HG02970 (cell line): Measurements from ENCODE around the gene C17orf78.
"Not testable (repeated sequence)": the region's sequence is repeated elsewhere in the genome, so short reads cannot be mapped to it uniquely, and the experiment has no call there.

Experiments used
- ATAC-seq: cut with Tn5 transposase; IDR thresholded peaks from one replicate; pipeline ENCODE4 v1.9.1; 2021; ENCODE audit warnings: mild to moderate bottlenecking, moderate library complexity, moderate number of reproducible peaks; ENCODE audit not compliant: unreplicated experiment, low FRiP score

The C17orf78 gene

DNA sequence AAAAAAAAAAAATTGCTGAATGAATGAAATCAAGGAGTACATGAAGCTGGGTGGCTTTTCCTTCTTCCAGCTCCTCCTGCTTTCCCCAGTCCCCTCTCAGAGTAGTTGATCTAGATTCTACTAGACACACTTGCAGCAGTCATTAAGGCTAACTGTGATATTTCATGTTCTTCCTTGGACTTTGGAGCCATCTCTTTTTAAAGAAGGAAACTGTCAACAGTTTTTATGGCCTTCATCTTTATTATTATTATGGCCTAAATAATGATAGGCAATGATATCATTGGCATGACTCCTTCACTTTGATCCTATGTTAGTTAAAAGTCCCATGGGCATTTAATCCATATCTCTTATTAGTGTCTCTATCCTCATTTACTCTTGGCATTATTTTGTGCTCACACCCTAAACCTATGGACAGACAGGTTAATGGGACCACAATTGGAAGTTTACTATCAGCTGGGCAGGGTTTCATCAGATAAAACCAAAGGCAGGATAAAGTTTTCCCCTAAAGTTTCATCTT is 9.7 kb downstream of the C17orf78 start:
- ATAC-seq = no peak

DNA sequence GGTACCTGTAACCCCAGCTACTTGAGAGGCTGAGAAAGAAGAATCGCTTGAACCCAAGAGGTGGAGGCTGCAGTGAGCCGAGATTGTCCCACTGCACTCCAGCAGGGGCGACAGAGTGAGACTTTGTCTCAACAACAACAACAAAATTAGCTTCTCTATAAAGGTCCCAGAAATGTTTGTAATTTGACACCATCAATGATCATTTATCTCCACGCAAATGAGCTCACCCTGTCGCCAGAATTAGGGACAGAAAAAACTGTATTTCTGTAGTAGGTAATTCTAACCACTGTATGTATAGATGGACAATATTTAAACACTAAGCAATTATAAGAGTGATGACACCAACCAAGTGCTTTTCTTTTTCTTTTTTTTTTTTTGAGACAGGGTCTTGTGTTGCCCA is 10.7 kb downstream of the C17orf78 start:
- no peak for ATAC-seq

- ATAC-seq = no peak
These were observed 12.5 kb downstream of the C17orf78 start for GRCh38 chr17:37388266-37388665.

- ATAC-seq = no peak
These were observed 13.4 kb downstream of the C17orf78 start for GRCh38 chr17:37389160-37389559.

GRCh38 chr17:37391146-37391545 is 15.4 kb downstream of the C17orf78 start:
- ATAC-seq = no peak

- ATAC-seq = no peak
These were observed 16.3 kb downstream of the C17orf78 start for GRCh38 chr17:37392024-37392590.

DNA sequence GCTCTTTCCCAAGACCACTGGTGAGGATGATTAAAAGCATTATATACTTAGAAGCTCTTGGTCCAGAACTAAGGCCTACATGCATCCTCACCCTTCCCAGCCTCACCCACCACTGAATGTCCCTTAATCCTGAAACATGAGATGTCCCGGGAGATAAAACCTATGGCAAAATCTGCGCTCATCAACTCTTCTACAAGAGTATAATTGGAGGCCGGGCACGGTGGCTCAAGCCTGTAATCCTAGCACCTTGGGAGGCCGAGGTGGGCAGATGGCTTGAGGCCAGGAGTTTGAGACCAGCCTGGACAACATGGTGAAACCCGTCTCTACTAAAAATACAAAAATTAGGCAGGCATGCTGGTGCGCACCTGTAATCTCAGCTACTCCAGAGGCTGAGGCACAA is 17.6 kb downstream of the C17orf78 start:
- no peak for ATAC-seq

- no peak for ATAC-seq
These were observed 23.5 kb downstream of the C17orf78 start for GRCh38 chr17:37399265-37399803.

GRCh38 chr17:37400505-37400904 is 24.7 kb downstream of the C17orf78 start:
- no peak for ATAC-seq

DNA sequence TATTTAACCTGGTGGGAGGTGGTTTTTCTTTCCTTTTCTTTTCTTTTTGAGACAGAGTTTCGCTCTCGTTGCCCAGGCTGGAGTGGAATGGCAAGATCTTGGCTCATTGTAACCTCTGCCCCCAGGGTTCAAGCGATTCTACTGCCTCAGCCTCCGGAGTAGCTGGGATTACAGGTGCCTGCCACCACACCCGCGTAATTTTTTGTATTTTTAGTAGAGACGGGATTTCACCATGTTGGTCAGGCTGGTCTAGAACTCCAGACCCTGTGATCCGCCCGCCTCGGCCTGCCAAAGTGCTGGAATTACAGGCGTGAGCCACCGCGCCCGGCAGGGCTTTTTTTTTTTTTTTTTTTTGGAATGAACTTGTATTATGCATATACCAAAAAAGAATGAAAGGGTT is 29.7 kb downstream of the C17orf78 start:
- ATAC-seq = not testable (repeated sequence)

DNA sequence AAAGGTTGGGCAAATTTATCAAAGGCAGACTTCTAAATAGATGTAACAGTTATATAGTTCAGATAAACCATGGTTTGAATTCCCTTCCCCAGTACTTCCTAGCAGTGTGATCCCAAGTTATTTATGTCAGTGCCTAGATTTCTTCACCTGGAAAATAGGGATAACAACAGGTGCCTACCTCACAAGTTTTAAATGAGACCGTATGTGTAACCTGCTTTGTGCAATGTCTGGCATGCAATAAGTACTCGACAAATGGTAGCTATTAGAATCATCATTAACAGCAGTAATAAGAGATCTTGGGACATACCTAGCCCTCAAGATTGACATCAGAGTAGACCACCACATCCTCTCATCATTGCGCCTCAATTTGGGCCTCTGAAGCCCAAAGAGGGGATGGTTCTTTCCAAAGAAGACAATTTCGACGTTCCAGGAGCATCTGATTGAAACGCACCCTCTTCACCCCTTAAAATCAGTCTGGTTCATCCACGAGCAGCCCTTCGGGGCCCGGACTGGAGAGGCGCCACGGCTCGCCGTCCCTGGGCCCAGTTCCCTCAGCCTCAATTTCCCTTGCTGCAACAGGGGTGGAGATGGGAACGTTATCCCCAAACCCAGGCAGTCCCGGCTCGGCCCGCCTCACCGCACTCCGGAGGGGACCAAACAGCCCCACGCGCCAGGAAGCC is 30.3 kb downstream of the C17orf78 start:
- peak; percentile 42 for ATAC-seq

DNA sequence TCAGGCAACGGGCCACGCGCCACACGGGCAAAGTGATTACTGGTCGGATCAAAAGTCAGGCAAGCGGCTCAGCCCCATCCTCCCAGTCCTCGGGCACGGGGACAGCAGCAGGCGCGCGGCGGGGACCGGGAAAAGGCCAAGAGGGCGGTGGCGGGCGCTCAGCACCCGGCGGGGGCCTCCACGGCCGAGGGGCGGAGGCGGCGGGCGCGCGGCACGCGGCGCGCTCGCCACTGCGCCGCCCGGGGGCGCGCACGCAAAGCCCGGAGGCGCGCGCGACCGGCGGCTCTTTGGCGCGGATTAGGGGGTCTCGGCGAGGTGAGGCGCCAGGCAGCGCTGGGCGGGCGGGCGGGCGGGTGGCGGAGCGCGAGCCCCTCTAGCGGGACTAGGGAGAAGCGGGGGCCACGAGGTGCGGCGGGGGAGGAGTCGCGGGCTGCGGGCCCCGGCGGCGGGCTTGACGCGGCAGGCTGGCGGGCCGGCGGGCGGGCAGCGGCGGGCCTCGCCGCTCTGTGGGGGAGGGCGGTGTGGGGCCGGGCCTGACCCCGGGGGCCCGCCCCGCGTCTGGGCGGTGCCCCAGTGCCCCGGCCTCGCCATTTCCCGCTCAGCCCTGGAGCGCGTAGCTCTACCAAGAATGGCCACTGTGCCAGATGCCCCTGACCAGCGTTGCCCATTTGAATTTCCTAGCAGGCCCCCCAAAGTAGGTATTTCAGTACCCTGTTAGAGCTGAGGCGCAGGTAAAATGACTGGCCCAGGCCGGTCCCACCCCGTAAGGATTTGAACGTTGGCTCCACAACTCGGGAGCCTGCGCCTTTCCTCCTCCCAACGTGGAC is 31.1 kb downstream of the C17orf78 start, which contains the start of the genes ACACA and TADA2A:
Gene ACACA, minus strand, starts transcription at position 202 of the 827 bp plus-strand sequence. CDS start 537 bp downstream, outside the sequence.
Gene TADA2A, plus strand, starts transcription at position 252 of the 827 bp plus-strand sequence. CDS start 4,480 bp downstream, outside the sequence.
- ATAC-seq = peak; percentile 72

- not testable (repeated sequence) for ATAC-seq
These were observed 32.3 kb downstream of the C17orf78 start for GRCh38 chr17:37408145-37408479.

GRCh38 chr17:37410357-37410756 is 34.6 kb downstream of the C17orf78 start:
- no peak for ATAC-seq

DNA sequence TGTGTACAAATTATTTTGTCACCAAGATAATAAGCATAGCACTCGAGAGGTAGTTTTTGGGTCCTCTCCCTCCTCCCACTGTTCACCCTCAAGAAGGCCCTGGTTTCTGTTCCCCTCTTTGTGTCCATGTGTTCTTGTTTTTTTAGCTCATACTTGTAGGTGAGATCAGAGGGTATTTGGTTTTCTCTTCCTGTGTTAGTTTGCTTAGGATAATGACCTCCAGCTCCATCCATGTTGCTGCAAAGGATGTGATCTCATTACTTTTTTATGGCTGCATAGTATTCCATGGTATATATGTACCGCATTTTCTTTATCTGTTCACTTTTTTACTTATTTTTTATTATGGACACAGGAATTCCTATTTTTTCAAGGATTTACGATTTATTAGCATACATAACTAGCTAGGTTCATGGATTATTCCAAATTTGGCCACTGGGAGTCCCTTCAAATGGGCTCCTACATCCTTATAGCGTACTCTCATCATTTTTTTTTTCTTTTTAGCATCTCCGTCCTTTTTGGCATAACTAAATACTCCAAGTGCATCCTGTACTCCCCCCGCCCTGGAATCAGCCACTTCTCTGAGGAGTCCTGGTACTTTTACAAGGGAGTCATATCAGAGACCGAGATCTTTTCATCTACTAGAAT is 38.2 kb downstream of the C17orf78 start:
- ATAC-seq = no peak

- no peak for ATAC-seq
These were observed 42.1 kb downstream of the C17orf78 start for GRCh38 chr17:37417852-37418251.

DNA sequence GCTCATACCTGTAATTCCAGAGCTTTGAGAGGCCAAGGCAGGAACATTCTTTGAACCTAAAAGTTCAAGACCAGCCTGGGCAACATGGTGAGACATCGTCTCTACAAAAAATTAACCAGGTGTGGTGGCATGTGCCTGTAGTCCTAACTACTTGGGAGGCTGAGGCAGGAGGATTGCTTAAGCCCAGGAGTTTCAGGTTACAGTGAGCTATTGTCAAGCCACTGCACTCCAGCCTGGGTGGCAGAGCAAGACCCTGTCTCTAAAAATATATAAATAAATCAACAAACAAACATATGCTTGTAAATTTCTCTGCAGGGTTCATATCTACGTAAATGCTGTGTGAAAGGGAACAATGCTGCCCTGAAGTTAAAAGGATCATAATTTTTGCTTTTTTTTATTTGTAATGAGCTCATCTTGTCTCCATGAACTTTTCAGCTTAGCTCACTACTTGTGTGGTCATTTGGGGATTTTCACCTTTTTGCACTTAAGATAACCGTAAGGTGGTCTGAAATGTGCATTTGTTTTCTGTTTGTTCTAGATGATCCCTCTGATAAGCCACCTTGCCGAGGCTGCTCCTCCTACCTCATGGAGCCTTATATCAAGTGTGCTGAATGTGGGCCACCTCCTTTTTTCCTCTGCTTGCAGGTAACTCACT is 47.3 kb downstream of the C17orf78 start:
- no peak for ATAC-seq

- no peak for ATAC-seq
These were observed 49.5 kb downstream of the C17orf78 start for GRCh38 chr17:37425268-37425667.

DNA sequence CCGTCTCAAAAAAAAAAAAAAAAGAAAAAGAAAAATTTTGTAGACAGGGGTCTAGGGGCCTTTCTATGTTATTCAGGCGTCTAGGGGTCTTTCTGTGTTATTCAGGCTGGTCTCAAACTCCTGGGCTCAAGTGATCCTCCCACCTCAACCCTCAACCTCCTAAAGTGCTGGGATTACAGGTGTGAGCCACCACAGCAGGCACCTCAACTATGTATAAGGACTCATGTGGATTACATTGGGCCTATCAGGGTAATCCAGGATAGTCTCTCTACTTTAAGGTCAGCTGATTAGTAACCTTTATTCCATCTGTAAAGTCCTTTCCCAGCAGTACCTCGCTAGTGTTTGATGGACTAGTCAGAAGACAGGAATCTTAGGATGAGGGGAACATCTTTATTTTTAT is 53.3 kb downstream of the C17orf78 start:
- no peak for ATAC-seq

GRCh38 chr17:37429453-37429852 is 53.7 kb downstream of the C17orf78 start:
- no peak for ATAC-seq
